KMS-11 (cell line): ENCODE results near the gene VAT1L.

ENCODE experiments used
- H2AFZ ChIP-seq: fragments of 200-600 bp; sonication (generic); 2 replicates; pipeline ENCODE4 v1.6.1; 2016; ENCODE audit warnings: antibody characterized with exemption, mixed run types, low read depth
- H3K27ac ChIP-seq: fragments of 200-600 bp; sonication (generic); 2 replicates; pipeline ENCODE4 v1.6.1; 2016; ENCODE audit warnings: mild to moderate bottlenecking, mixed run types
- H3K27me3 ChIP-seq: fragments of 200-600 bp; sonication (generic); 2 replicates; pipeline ENCODE4 v1.6.1; 2017; ENCODE audit warnings: mild to moderate bottlenecking, low read depth, mixed run types, moderate library complexity; ENCODE audit not compliant: insufficient read depth
- H3K36me3 ChIP-seq: fragments of 200-600 bp; sonication (generic); 2 replicates; pipeline ENCODE4 v1.6.1; 2017; ENCODE audit warnings: mild to moderate bottlenecking, mixed run types; ENCODE audit not compliant: insufficient read depth
- H3K4me1 ChIP-seq: fragments of 200-600 bp; sonication (generic); 2 replicates; pipeline ENCODE4 v1.6.1; 2016; ENCODE audit warnings: mild to moderate bottlenecking, low read depth, mixed run types; ENCODE audit not compliant: poor library complexity, severe bottlenecking
- H3K4me2 ChIP-seq: fragments of 200-600 bp; sonication (generic); 2 replicates; pipeline ENCODE4 v1.7.0; 2016; ENCODE audit warnings: mild to moderate bottlenecking, mixed run types
- H3K4me3 ChIP-seq: fragments of 200-600 bp; sonication (generic); IDR thresholded peaks from 2 replicates; pipeline ENCODE4 v1.6.1; 2017; ENCODE audit warnings: low read depth, low read length, mixed read lengths; ENCODE audit not compliant: insufficient read depth
- H3K79me2 ChIP-seq: fragments of 200-600 bp; sonication (generic); 2 replicates; pipeline ENCODE4 v1.6.1; 2016; ENCODE audit warnings: low read depth, mixed run types; ENCODE audit not compliant: insufficient read depth
- H3K9ac ChIP-seq: fragments of 200-600 bp; sonication (generic); 2 replicates; pipeline ENCODE4 v1.6.1; 2016; ENCODE audit warnings: mild to moderate bottlenecking, mixed run types
- H4K20me1 ChIP-seq: fragments of 200-600 bp; sonication (generic); 2 replicates; pipeline ENCODE4 v1.6.1; 2016; ENCODE audit warnings: mild to moderate bottlenecking, mixed run types; ENCODE audit not compliant: insufficient read depth
- TF ChIP-seq, protein P1 (sequence below): fragments of 200-600 bp; sonication (generic); conservative IDR thresholded peaks from 2 replicates; pipeline ENCODE4 v1.6.1; 2017; ENCODE audit warnings: low read depth, mild to moderate bottlenecking, antibody characterized with exemption, low read length, moderate library complexity, mixed read lengths

VAT1L gene

GRCh38 chr16:77856438-77857160 is 68.2 kb downstream of the VAT1L start:
- no peaks in the 10 kb centered on the region for H3K79me2 ChIP-seq
- no peaks in the 10 kb centered on the region for H3K36me3 ChIP-seq
- TF ChIP-seq, protein P1, sequence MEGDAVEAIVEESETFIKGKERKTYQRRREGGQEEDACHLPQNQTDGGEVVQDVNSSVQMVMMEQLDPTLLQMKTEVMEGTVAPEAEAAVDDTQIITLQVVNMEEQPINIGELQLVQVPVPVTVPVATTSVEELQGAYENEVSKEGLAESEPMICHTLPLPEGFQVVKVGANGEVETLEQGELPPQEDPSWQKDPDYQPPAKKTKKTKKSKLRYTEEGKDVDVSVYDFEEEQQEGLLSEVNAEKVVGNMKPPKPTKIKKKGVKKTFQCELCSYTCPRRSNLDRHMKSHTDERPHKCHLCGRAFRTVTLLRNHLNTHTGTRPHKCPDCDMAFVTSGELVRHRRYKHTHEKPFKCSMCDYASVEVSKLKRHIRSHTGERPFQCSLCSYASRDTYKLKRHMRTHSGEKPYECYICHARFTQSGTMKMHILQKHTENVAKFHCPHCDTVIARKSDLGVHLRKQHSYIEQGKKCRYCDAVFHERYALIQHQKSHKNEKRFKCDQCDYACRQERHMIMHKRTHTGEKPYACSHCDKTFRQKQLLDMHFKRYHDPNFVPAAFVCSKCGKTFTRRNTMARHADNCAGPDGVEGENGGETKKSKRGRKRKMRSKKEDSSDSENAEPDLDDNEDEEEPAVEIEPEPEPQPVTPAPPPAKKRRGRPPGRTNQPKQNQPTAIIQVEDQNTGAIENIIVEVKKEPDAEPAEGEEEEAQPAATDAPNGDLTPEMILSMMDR: no peak
- no peaks in the 10 kb centered on the region for H3K27me3 ChIP-seq
- no peaks in the 10 kb centered on the region for H3K4me1 ChIP-seq
- no peak overlapping the region for H3K27ac ChIP-seq
- no peak overlapping the region for H3K4me2 ChIP-seq
- H3K4me3 ChIP-seq: no peak overlapping the region
- no peaks in the 10 kb centered on the region for H4K20me1 ChIP-seq
- no peak overlapping the region for H3K9ac ChIP-seq
- no peak overlapping the region for H2AFZ ChIP-seq

GRCh38 chr16:77858060-77858459 is 69.7 kb downstream of the VAT1L start:
- Histone ChIP-seq H3K9ac (no peak overlapping the region), H2AFZ (no peak overlapping the region), H4K20me1 (no peaks in the 10 kb centered on the region), H3K79me2 (no peaks in the 10 kb centered on the region), H3K36me3 (no peaks in the 10 kb centered on the region), H3K4me2 (no peak overlapping the region), H3K4me3 (no peak overlapping the region), H3K27me3 (no peaks in the 10 kb centered on the region), H3K27ac (no peak overlapping the region), H3K4me1 (no peaks in the 10 kb centered on the region)
- TF ChIP-seq, protein P1: no peak

DNA sequence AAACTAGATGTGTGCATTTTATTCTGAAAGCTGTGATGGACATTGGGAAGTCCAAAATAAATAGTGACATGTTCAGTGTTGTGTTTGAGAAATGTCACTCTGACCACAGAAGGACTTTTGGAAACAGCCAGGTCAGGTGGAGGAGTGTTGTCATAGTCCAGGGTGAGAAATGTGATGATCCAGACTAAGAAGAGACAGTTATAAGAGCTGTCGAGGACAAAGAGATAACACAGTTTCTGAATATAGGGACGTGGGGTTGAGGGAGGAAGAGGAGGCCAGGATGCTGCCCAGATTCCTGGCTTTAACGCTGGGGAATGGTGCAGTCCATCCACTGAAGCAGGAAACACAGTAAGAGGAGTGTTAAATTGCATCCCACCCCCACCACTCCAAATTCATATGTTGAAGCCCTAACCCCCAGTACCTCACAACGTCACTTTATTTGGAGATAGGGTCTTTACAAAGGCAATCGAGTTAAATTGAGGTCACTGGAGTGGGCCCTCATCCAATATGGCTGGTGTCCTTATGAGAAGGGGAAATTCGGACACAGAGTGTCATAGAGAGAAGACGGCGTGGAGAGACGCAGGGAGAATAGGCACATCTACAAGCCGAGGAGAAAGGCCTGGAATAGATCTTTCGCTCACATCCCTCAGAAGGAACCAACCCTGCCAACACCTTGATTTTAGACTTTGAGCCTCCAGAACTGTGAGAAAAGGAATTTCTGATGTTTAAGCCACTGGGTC is 71.3 kb downstream of the VAT1L start:
- H3K27me3 ChIP-seq: no peaks in the 10 kb centered on the region
- no peak overlapping the region for H2AFZ ChIP-seq
- H3K27ac ChIP-seq: no peak overlapping the region
- no peak overlapping the region for H3K4me3 ChIP-seq
- no peaks in the 10 kb centered on the region for H3K4me1 ChIP-seq
- no peaks in the 10 kb centered on the region for H3K36me3 ChIP-seq
- no peak overlapping the region for H3K9ac ChIP-seq
- H3K4me2 ChIP-seq: no peak overlapping the region
- H4K20me1 ChIP-seq: no peaks in the 10 kb centered on the region
- TF ChIP-seq, protein P1: no peak
- no peaks in the 10 kb centered on the region for H3K79me2 ChIP-seq

DNA sequence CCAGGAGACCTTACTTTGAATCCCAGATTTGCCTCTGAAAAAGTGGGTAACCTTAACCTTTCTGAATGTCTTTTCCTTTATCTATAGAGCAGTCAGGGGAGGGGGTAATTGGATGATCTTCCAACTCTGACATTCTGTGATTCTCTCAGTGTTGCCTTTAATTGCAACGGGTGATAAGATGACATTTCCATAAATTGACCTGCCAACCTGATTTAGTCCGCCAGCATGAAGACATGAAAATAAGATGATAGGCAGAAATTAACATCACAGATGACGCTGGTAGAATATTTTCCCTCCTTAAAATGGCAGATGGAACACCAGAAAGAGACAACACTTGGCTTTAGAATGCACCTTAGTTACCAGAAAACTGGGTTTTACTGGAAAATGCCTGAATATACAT is 72.6 kb downstream of the VAT1L start:
- no peaks in the 10 kb centered on the region for H3K79me2 ChIP-seq
- H4K20me1 ChIP-seq: no peaks in the 10 kb centered on the region
- no peak overlapping the region for H3K4me2 ChIP-seq
- TF ChIP-seq, protein P1: no peak
- H3K27ac ChIP-seq: no peak overlapping the region
- H3K4me3 ChIP-seq: no peak overlapping the region
- no peak overlapping the region for H2AFZ ChIP-seq
- H3K9ac ChIP-seq: no peak overlapping the region
- H3K27me3 ChIP-seq: no peaks in the 10 kb centered on the region
- no peaks in the 10 kb centered on the region for H3K4me1 ChIP-seq
- H3K36me3 ChIP-seq: no peaks in the 10 kb centered on the region
